ENCODE results near the gene IL18BP.
A peak's percentile ranks its signal among the peaks of the same experiment; 100 is the strongest.

IL18BP gene

DNA sequence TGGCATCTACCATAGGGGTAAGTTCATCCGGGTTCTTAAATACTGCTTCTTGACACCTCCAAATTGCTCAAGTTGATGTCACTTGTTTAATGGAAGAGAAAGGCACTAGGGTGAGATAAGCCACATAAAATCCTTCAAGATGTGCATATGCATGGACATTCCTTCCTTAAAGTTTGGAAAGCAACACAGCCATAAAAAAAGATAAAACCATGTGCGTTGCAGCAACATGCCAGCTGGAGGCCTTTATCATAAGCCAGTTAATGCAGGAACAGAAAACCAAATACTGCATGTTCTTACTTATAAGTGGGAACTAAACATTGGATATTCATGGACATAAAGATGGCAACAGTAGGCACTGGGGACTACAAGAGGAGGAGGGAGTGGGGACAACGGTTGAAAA, 8.0 kb upstream of the IL18BP start:
- peaks cover 45% of the 10 kb centered on the region for H3K36me3 ChIP-seq (replicated peaks; ENCODE audit: low read depth, low read length)
- no peak overlapping the region for H2AFZ ChIP-seq (ENCODE audit: low read depth, low read length)
- H3K27me3 ChIP-seq (ENCODE audit: low read depth, low read length): no peaks in the 10 kb centered on the region
- no peak for TF ChIP-seq EZH2phosphoT487 (IDR thresholded peaks at IDR 0.05; ENCODE audit: low read depth)
- TF ChIP-seq, protein P1, sequence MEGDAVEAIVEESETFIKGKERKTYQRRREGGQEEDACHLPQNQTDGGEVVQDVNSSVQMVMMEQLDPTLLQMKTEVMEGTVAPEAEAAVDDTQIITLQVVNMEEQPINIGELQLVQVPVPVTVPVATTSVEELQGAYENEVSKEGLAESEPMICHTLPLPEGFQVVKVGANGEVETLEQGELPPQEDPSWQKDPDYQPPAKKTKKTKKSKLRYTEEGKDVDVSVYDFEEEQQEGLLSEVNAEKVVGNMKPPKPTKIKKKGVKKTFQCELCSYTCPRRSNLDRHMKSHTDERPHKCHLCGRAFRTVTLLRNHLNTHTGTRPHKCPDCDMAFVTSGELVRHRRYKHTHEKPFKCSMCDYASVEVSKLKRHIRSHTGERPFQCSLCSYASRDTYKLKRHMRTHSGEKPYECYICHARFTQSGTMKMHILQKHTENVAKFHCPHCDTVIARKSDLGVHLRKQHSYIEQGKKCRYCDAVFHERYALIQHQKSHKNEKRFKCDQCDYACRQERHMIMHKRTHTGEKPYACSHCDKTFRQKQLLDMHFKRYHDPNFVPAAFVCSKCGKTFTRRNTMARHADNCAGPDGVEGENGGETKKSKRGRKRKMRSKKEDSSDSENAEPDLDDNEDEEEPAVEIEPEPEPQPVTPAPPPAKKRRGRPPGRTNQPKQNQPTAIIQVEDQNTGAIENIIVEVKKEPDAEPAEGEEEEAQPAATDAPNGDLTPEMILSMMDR (IDR thresholded peaks at IDR 0.05; ENCODE audit: low read depth, low read length): no peak
- no peaks in the 10 kb centered on the region for H3K9me3 ChIP-seq (ENCODE audit: insufficient read depth, low read length)
- no peak overlapping the region for H3K4me3 ChIP-seq (ENCODE audit: low read length)
- H3K4me2 ChIP-seq (ENCODE audit: low read length): peak overlapping the region; percentile 49; the same call in 1 of the 2 replicates
- H3K4me1 ChIP-seq (ENCODE audit: low read length): peaks cover 82% of the 10 kb centered on the region
- peak overlapping the region; percentile 55; the same call in 1 of the 2 replicates for H3K9ac ChIP-seq (ENCODE audit: low read length)
- H4K20me1 ChIP-seq (ENCODE audit: insufficient read depth, low read length): no peaks in the 10 kb centered on the region
- peaks cover 10% of the 10 kb centered on the region for H3K79me2 ChIP-seq (ENCODE audit: low read length)
- H3K27ac ChIP-seq (ENCODE audit: low read length): peak overlapping the region; percentile 93

GRCh38 chr11:71991494-71991893, 7.2 kb upstream of the IL18BP start:
- Histone ChIP-seq H3K4me3 (ENCODE audit: low read length) (peak overlapping the region; percentile 45), H3K9me3 (ENCODE audit: insufficient read depth, low read length) (no peaks in the 10 kb centered on the region), H3K79me2 (ENCODE audit: low read length) (peaks cover 10% of the 10 kb centered on the region), H3K36me3 (replicated peaks; ENCODE audit: low read depth, low read length) (peaks cover 44% of the 10 kb centered on the region), H3K4me2 (ENCODE audit: low read length) (peak overlapping the region; percentile 83), H3K4me1 (ENCODE audit: low read length) (peaks cover 78% of the 10 kb centered on the region), H3K27ac (ENCODE audit: low read length) (peak overlapping the region; percentile 93), H3K27me3 (ENCODE audit: low read depth, low read length) (no peaks in the 10 kb centered on the region), H4K20me1 (ENCODE audit: insufficient read depth, low read length) (no peaks in the 10 kb centered on the region), H2AFZ (ENCODE audit: low read depth, low read length) (no peak overlapping the region), H3K9ac (ENCODE audit: low read length) (peak overlapping the region; percentile 70)
- TF ChIP-seq, protein P1 (IDR thresholded peaks at IDR 0.05; ENCODE audit: low read depth, low read length): no peak
- TF ChIP-seq EZH2phosphoT487 (IDR thresholded peaks at IDR 0.05; ENCODE audit: low read depth): no peak

GRCh38 chr11:71992136-71992730, 6.5 kb upstream of the IL18BP start:
- Histone ChIP-seq H3K36me3 (replicated peaks; ENCODE audit: low read depth, low read length) (peaks cover 39% of the 10 kb centered on the region), H3K9me3 (ENCODE audit: insufficient read depth, low read length) (no peaks in the 10 kb centered on the region), H3K79me2 (ENCODE audit: low read length) (peaks cover 6% of the 10 kb centered on the region; the same call in 1 of the 2 replicates), H3K27me3 (ENCODE audit: low read depth, low read length) (no peaks in the 10 kb centered on the region), H3K27ac (ENCODE audit: low read length) (peak overlapping the region; percentile 93), H4K20me1 (ENCODE audit: insufficient read depth, low read length) (no peaks in the 10 kb centered on the region), H3K9ac (ENCODE audit: low read length) (peak overlapping the region; percentile 70), H3K4me3 (ENCODE audit: low read length) (peak overlapping the region; percentile 45), H3K4me2 (ENCODE audit: low read length) (peak overlapping the region; percentile 83), H3K4me1 (ENCODE audit: low read length) (peaks cover 71% of the 10 kb centered on the region), H2AFZ (ENCODE audit: low read depth, low read length) (no peak overlapping the region; the same call in 1 of the 2 replicates)
- no peak for TF ChIP-seq EZH2phosphoT487 (IDR thresholded peaks at IDR 0.05; ENCODE audit: low read depth)
- TF ChIP-seq, protein P1 (IDR thresholded peaks at IDR 0.05; ENCODE audit: low read depth, low read length): no peak

GRCh38 chr11:71994786-71995185, 3.9 kb upstream of the IL18BP start:
- Histone ChIP-seq H3K4me2 (ENCODE audit: low read length) (0 out of 2 replicates have a peak overlapping the region, but pooled peaks have one; percentile 17), H3K27ac (ENCODE audit: low read length) (peak overlapping the region; percentile 30), H3K9me3 (ENCODE audit: insufficient read depth, low read length) (no peaks in the 10 kb centered on the region), H3K9ac (ENCODE audit: low read length) (no peak overlapping the region), H3K36me3 (replicated peaks; ENCODE audit: low read depth, low read length) (peaks cover 29% of the 10 kb centered on the region), H4K20me1 (ENCODE audit: insufficient read depth, low read length) (no peaks in the 10 kb centered on the region), H3K79me2 (ENCODE audit: low read length) (peaks cover 6% of the 10 kb centered on the region; the same call in 1 of the 2 replicates), H3K27me3 (ENCODE audit: low read depth, low read length) (no peaks in the 10 kb centered on the region), H3K4me3 (ENCODE audit: low read length) (no peak overlapping the region), H2AFZ (ENCODE audit: low read depth, low read length) (no peak overlapping the region), H3K4me1 (ENCODE audit: low read length) (peaks cover 85% of the 10 kb centered on the region)
- TF ChIP-seq, protein P1 (IDR thresholded peaks at IDR 0.05; ENCODE audit: low read depth, low read length): peak; percentile 17; the same call in 1 of the 2 replicates
- no peak for TF ChIP-seq EZH2phosphoT487 (IDR thresholded peaks at IDR 0.05; ENCODE audit: low read depth)
